ENCODE data around the gene NES.
A peak's percentile ranks its signal among the peaks of the same experiment; 100 is the strongest.

Gene NES

DNA sequence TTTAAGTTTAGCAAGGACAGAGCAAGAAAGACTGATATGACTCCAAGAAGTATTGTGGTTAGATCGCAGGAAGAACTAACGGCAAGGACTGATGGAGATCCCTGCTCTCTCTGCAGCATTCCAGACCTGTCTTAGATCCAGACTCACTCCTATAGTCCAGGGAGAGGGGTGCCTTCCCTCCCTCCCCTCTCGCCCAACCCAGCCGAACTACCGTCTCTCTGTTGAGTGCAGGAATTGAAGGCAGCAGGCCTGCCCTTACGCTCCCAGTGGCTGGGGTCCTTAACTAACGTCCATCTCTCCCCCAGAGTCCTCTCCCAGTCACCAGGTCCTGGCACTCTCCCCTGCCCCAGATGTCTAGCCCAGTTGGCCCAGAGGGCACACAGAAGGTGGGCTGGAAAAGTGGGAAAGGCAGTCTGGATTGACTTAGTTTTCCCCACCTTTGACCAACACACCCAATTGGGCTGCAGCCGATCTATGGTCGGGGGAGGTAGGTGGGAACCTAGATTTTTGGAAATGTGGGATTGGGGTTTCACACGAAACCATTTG is 27.0 kb upstream of the NES start:
- DNase-seq: no peak

DNA sequence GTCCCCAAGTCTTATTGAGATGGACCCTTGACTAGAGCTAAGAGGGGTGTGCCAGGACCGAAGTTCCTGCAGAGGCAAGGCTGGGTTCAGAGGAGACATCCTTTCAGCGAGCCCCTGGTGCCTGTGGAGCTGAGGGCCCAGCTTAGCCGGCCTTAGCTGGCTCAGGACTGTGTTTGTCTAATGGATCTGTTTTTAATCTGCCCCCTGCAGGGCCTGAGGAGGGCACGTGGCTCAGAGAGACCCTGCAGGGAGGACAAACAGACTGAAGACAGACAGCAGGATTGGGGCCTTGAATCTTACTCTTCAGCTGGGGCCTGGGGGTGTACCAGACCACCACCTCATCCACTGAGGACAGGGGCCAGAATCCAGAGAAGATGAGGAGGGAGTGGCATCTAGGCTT is 26.5 kb upstream of the NES start:
- no peak for DNase-seq

DNA sequence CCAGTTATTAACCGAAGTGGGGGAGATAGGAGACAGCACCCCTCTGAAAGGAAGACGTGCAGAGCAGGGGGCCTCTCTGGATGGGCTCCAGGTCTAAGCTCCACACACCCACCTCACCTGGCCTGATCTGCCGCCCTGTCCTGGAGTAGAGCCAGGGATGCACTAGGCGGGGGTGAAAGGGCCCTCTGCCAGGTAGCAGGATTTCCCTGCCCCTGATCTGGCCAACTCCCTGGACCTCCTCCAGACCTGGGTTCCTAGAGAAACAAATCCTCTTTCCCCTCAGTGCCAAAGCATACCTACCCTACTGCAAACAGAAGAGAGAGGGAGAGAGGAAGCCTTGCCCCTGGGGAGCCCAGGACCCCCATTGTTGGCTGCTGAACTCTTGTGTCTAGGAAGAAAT is 26.1 kb upstream of the NES start:
- no peak for DNase-seq

DNA sequence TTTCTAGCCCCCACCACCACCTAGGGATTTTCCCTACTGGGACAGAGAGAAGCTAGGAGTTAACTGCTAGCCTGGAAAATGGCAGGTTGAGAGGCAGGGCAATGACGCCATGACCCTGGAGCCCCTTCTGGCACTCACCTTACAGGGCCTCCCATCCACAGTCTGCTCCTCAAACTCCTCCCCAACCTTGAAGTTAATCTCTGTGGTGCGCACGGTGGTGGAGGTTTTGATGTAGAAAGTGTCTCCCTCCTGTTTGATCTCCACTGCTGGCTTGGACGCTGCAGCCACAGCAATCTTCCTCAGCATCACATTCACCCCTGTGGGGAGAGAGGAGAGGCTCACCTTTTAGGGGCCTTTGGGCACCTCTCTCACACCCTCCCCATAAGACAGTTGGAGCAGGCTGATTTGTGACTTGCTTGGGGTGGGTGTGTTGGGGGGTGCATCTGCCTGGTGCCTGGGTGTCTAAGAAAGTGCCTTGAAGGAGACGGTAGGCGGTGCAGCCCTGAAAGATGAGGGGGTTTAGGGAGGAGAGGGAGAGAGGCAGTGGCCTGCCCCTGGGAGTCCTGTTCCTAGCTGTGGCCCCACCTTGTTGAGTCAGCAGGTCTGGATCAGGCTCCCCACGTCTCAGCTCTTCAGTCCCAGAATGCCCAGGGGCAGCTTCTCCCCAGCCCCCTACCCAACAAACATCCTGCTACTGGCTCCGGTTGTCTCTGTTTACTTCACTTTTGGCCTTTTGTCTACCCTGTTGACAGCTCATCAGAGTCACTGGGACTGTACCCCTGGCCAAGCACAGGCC is 23.7 kb upstream of the NES start:
- no peak for DNase-seq

DNA sequence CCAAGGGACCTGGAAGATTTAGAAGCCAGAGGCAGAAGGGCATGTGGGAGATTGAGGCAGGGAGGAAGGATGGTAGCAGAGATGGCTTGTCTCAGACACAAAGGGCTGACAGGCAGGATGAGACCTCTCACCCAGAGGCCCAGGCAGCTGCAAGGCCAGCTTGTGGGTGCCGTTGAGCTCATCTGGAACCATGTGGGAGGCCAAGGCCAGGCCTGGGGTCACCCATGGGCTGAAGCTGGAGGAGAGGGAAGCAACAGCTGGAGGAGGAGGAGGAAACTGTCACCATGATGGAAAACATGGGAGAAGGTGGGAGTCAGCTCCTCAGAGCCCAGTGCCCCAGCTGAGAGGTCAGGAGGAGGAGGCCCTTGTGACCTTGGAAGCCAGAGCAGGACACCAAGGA is 21.8 kb upstream of the NES start:
- DNase-seq: no peak

DNA sequence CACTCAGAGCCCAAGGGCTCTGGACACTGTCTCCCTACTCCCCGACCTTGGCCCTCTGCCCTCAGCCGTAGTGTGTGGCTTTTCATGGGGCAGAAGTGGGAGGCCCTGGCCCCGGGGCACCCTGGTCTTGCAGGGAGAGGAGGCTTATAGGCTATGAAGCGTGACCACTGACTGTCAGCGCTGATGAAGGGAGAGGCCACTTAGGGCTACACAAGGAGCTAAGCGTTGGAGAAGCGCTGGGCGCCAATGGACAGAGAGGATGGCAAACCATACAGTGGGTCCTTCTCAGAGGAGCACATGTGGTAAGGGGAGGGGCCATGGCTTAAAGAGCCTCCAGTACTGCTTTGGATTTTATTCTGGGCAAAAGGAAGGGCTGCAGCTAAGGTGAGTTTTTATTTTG is 20.3 kb upstream of the NES start:
- DNase-seq: no peak

DNA sequence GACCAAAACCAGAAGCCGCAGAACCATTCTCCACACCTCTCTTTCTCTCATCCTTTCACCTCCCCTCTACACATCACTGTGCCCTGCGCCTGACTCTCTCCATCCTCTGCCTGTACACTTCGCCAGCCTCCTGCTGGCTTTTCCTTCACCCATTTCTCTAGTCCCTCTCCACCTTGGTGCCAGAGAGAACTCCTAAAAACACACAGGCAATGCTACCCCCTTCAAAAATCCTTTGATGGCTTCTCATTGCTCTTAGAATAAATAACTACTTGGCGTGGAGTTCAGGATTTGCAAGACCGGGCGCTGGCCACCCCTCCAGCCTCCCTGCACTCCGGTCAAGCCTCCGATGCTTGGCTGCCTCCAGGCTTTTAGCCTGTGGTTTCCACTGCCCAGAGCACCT is 19.5 kb upstream of the NES start:
- DNase-seq: no peak

DNA sequence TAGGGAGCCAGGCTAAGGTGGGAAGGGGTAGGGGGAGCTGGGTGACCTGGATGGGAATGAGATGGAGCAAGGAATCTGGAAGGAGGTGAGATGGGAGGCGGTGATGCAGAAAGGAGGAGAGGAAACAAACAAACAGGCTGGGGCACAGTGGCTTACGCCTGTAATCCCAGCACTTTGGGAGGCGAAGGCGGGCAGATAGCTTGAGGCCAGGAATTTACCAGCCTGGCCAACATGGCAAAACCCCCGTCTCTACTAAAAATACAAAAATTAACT is 17.4 kb upstream of the NES start:
- DNase-seq: no peak

DNA sequence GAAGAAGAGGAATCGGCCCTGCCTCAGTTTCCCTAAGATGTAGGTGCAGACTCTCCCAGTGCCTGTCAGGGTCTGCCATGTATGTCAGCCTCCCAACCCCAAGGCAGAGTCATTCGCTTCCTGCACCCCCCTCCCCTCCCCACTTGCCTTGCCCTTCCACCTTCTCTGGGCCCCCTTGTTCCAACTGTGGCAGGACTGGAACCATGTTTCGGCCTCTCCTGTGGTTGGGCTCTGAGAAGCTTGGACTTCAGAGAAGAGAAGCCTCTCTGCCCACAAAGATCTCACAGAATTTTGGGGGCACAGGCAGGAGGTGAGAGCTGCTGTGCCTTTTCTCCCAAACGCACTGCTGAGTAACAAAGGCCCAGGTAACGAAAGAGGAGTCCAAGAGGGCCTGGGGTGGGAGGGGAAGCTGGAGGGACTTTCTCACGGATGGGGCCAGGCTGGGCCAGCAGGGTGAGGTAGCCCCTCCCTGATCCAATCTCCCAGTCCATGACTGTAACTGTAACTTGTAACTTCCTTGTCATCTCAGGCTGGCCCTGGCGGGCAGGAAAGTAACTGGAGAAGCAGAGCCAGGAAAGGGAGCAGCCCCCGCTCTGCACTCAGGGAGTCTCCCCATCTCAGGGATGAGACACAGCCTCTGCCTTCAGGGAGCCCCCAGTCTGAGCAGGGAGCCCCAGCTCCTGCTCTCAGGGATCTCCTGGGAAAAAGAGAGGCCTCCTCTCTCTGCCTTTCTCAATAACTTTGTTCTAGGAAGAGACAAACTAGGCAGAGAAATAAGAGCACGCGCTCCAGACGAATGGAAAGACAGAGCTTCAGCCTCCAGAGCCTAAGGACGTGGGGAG is 16.9 kb upstream of the NES start:
- no peak for DNase-seq

DNA sequence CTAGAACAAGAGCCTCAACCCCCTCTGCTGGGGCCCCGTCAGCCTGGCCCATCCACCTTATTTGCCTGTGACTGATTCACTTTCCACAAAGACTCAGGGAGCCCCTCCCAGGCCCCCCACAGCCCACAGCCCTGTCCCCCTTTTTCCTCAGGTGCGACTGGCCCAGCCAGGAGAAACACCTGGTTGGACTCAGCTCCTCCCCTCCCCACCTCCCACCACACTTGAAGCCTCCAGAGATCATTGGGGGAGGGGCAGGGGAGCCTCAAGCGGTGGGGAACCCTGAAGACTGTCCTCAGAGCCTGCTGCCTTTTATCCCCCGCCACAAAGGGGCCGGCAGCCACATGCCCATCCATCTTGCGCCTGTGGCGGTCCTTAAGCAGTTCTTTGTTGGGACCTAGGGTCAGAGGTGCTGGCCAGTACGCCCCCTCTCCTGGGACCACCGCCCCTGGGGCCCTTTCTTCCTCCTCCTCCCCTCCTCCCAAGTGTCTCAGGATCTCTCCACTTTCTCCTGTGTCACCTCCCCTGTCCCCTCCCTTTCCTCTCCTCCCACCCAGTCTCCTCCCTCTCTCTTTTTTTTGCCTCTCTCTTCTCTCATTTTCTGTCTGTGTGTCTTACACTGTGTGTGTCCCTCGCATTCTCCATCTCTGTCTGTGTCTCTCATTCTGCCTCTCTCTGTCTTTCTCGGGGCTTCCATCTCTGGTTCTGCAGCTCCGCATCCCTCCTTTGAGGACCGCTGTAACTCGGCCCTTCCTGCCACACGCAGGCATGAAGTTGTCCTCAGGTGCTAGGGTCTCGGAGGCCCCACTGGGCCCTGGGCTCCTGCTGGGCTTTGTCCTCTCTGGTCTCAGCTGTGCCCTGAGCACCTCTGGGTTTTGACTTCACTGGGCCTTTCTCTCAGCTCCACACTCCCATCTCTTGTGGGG is 16.0 kb upstream of the NES start:
- no peak for DNase-seq

DNA sequence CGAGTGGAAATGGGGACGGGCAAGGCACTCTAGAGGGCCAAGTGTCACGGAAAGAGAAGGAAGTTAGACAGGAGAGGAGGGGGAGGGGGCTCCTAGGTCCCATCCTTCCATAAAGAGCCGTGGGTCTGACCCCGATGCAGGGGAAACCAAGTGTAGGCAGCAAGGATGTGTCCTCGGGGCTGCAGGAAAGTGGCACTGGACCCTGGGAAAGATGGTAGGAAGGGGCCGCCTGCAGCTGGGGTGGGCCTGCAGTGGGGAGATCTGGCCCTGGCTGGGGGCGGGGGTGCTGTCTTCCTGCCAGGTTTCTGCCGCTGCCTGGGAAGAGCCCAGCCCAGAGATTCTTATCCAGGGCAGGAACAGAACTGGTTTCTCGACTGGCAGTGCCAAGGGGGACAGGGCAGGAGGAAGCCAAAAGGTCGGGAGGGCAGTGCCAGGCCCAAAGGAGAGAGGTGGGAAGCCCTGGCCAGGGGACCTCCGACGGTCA is 15.3 kb upstream of the NES start:
- no peak for DNase-seq

DNA sequence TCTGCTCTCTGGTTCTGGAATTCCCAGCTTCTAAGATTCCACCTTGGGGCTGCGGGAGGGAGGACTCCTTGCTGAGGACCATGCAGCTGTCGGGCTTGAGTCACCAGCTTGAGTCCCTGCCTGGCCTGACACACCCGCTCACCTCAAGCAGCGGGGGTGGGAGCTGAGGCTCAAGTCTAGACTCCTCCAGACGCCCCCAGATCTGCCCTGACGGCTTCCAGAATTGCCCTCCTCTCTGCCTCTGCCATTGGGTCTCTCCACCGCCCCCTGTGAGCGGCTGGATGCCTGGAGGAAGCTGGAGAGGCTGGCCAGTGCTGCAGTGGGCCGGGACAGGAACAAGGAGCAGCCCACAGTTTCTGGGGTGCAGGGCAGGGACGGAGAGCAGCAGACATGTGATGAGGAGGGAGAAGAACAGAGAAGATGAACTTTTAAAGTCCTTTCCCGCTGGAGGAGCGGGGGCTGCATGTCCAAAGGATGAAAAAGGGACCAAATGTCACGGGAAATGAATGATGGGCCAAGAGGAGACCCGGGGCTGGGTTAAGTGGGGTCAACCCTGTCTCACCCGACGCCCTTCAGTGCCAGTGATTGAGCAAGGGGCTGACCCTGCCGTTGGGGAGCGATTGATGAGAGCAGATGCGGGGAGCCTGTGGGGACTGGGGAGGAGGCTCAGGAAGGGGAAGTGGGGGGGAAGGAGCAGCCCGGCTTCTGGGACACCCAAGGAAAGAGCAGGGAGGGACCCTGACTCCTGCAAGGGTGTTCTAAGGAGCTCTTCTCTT is 14.6 kb upstream of the NES start:
- no peak for DNase-seq

DNA sequence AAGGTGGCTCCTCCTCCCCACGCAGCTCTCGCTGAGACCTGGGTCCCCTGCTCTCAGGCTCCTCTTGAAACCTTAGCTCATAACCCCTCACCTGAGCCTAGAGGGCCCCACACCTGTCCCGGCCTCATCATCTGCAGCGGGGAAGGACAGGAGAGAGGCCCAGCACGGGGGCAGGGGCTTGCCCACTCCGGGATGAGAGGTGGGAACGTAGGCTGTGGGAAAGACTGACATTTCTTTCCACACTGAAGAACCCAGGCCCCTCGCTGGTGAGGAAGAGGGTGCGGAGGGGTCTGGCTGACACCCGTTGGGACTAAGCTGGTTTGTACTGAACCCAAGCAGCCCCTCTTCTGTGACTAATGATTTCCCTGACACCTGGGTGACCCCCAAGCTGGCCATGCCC is 14.0 kb upstream of the NES start:
- DNase-seq: no peak

DNA sequence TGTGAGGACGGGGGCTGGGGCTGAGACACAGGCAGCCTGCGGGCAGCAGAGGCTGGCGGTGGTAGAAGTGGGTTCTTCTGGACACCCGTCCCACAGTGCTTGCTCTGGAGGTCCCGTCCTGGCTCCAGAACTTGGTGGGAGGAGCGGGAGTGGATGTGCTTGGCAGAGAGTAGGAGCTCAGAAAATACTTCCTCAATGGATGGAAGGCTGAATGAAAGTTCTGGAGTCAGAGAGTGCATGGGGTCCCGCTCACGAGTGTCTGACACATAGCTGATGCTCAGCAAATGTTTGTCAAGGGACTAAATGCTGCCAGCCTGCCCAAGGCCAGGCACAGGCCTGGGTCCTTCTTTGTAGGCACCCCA is 13.4 kb upstream of the NES start:
- no peak for DNase-seq

DNA sequence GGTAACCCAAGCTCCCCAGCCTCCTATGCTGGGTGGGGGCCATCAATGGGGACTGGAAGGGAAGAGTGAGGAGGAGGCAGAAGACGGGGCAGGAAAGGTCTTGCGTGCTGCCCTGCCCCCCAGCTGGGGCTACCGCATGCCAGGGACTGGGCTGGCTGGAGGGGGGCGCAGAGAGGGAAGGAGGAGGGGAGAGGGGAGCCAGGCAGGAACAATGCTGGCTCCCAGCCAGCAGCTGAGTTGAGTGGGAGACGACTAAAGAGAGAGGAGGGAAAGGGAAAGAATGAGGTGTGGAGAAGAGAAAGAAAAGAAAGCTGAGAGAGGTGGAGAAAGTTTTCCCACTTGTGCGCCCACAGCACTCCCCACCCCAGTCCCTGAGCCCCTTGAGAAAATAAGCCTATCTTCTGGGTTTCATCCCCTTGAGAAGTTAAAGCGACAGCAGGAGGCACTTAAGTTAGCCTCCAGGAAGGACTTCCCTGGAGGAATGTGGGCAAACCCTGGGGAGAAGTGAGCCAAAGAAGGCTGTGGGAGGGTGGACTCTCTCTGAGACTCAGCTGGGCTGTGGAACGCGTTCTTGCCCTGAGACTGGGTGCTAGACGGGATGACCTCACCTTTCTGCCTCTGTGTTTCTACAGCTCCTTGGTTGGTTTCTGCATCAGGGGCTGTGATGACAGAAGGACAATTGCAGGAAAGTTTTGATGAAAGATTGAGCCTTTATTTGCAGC is 12.9 kb upstream of the NES start:
- no peak for DNase-seq

DNA sequence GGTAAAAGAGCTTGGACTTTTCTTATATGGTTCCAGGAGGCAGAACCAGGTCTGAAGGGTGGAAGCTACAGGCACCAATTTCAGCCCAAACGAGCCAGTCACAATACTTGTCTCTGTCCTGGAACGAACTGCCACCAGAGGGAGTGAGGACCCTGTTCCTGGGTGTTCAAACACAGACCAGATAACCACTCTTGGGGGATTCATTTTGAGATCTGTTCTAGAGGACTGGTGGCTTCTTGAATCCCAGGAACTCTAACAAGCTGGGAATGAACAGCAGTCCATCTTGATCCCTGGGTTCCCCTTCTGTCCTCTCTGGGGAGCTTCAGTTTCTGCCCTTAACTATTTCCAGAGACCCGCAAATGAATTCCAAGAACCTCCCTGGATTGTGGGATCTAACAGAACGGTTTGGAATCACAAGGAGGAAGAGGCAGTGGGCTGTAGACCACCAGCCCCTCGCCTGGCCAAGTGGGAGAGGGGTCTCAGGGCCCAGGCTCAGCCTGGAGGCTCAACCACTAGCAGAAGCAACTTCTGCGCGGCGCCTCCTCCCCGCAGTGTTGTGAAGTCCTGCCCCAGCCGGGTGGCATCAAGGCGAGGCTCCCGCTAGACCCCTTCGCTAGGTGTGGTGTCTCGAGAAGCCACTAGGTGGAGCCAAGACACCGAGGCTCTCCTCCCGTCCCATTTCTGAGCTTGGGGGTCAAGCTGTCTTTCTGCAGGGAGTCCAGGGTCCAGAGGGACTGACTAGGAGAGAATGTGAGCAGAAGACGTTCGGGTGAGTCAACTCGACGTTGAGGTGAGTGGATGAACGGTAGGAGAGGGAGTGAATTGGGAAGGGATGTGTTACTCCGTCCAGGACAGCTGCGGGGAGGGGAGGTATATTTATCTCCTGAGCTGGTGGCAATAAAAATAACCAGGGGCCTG is 12.1 kb upstream of the NES start:
- DNase-seq: peak; percentile 22

DNA sequence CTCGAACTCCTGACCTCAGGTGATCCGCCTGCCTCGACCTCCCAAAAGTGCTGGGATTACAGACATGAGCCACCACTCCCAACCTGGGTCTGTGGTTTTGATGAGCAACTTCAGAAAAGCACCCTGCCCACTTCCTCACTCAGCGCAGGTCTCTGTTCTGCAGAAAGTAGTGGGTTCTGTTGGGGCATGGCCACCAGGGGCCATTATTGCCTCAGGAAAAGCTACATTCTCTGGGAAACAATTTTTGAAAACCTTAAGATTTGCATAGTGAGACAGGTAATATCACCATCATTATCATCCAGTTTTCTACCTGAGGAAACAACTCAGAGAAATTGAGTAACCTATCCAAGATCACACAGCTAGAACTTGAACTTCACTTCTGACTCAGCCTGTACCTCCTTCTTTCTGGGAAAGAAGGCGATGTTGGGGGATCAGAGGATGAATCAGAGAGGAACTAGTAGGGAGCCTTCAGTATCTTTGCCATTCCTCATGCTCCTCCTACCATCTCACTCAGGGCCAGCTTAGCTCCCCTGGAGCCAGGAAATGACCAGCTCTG is 7.1 kb upstream of the NES start:
- no peak for DNase-seq

DNA sequence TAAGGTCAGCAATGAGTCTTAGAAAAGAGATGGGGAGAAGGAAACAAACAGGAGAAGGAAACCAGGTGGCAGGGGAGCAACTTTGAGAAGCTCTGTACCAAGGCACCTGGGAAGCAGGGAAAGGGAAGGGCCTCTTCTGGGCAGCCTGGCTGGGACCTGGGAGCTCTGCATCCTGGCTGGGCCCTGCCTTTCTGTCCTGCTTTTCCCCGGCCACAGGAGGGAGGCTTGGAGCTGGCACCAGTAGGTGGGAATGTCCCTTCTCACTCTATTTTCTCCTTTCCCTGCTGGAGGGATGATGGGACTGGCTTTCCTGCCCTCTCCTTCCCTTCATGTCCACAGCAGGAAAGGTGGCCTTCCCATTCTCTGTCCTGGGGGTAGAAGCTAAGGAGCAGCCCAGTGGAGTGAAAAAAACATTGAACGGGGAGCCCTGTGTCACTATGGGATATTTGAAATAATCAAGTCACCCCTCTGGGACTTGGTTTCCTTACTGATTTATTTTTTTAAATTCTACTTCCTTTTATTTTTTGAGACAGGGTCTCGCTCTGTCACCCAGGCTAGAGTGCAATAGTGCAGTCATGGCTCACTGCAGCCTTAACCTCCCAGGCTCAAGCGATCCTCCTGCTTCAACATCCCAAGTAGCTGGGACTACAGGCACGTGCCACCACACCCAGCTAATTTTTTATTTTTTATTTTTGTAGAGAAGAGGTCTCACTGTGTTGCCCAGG is 5.1 kb upstream of the NES start:
- no peak for DNase-seq

DNA sequence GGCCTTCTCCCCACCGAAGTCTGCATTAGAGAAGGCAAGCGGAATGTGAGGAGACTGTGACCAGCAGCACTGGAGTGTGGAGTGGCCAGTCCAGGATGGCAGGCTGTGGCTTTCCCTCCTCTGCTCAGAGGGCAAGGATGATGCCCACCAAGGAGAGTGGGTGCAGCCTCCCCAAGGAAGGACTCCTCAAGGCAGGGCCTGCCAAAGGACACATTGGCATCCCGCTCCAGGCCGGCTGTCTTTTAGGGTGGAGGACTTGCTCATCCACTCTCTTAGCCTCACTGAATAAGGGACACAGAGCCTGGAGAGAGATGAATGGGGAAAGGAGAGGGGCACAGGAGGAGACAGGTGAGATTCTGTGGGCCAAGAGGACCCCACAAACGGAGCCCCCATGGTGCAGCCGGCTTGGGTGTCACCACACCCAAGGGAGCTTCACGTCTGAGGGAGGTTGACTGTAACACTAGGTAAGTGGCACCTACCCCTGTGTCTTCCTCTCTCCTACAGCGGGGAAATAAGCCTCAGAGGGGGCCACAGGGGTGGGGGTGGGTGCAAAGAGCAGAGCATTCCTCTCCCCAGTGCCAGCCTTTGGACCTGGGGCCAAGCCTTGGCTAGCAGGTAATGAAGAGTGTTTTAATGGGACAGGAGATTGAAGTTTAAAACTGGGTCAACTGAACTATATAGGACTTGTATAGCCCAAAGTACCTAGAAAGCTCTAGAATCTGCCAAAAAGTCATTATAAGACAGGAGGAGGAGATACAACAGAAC is 4.2 kb upstream of the NES start:
- DNase-seq: no peak
